Muscle of back (tissue), 11 donors: ENCODE results near the gene KLHDC7B. TPM values are rescaled to one million over a fixed set of nuclear protein-coding genes. Genes with fewer than 3 reads are reported as not detected.

Experiments used
- DNase-seq, 3 donors: peaks; one replicate each; pipeline versions ENCODE4 v3.0.0 to v3.0.0-alpha.2; 2013
- polyA plus RNA-seq, 10 donors: library from polyadenylated mRNA; unstranded; fragments of 120-200 nt; gene quantifications; one replicate each; pipeline ENCODE4 v1.2.1, GENCODE V29; 2013; ENCODE audit not compliant: insufficient read length in 10 of 10

Gene KLHDC7B
- polyA plus RNA-seq, 10 donors = 0.18 to 0.19 TPM; not detected in 8

- no peak for DNase-seq
These were observed 40.7 kb downstream of the KLHDC7B start for GRCh38 chr22:50586416-50586815.

- DNase-seq = no peak
These were observed 41.7 kb downstream of the KLHDC7B start for GRCh38 chr22:50587407-50587806.

- DNase-seq = no peak
These were observed 49.5 kb downstream of the KLHDC7B start for GRCh38 chr22:50595189-50595588.

- no peak for DNase-seq
These were observed 51.4 kb downstream of the KLHDC7B start for GRCh38 chr22:50597097-50597496.

- peak in 2 of 3 donors; percentile 61 to 78 for DNase-seq
These were observed 54.2 kb downstream of the KLHDC7B start for GRCh38 chr22:50599816-50600455.

- DNase-seq = no peak
These were observed 54.8 kb downstream of the KLHDC7B start, which contains the start of gene MAPK8IP2 for GRCh38 chr22:50600538-50600937. Gene MAPK8IP2 (plus strand): TSS chr22:50600793. CDS start chr22:50600819, 26 bp downstream.

Other genes starting within 250 kb of the KLHDC7B start
- gene PLXNB2, start 238.3 kb upstream of the KLHDC7B start, polyA plus RNA-seq = 100 to 1,000 TPM in 1 of 10 donors, 10 to 100 TPM in 9; 60.5 to 100 (median 83.4) TPM
- 1 to 10 TPM; 3.3 to 7.7 (median 4.6) TPM for gene DENND6B, start 218.9 kb upstream of the KLHDC7B start, polyA plus RNA-seq
- gene PPP6R2, start 202.6 kb upstream of the KLHDC7B start, polyA plus RNA-seq = 10 to 100 TPM; 24.6 to 37.0 (median 31.5) TPM
- 10 to 100 TPM; 29.7 to 43.8 (median 37.9) TPM for gene SBF1, start 70.9 kb upstream of the KLHDC7B start, polyA plus RNA-seq
- under 1 TPM; 0.25 to 0.63 (median 0.39) TPM for gene ADM2, start 64.4 kb upstream of the KLHDC7B start, polyA plus RNA-seq
- under 1 TPM in 1 of 10 donors, not detected in 9; 0.14 TPM for gene MIOX, start 59.0 kb upstream of the KLHDC7B start, polyA plus RNA-seq
- gene LMF2, start 38.2 kb upstream of the KLHDC7B start, polyA plus RNA-seq = 10 to 100 TPM; 25.8 to 49.4 (median 38.2) TPM
- gene NCAPH2, start 37.7 kb upstream of the KLHDC7B start, polyA plus RNA-seq = 10 to 100 TPM; 24.5 to 39.8 (median 32.0) TPM
- gene SCO2, start 20.3 kb upstream of the KLHDC7B start, polyA plus RNA-seq = 1 to 10 TPM in 8 of 10 donors, not detected in 2; 1.3 to 5.0 (median 3.2) TPM
- gene TYMP, start 15.9 kb upstream of the KLHDC7B start, polyA plus RNA-seq = 1 to 10 TPM; 2.6 to 5.5 (median 3.6) TPM
- gene SYCE3, start 17.0 kb downstream of the KLHDC7B start, polyA plus RNA-seq = not detected
- 10 to 100 TPM; 22.3 to 73.5 (median 49.0) TPM for gene CPT1B, start 32.5 kb downstream of the KLHDC7B start, polyA plus RNA-seq
- gene CHKB, start 37.0 kb downstream of the KLHDC7B start, polyA plus RNA-seq = 10 to 100 TPM; 35.5 to 68.7 (median 46.4) TPM
- gene MAPK8IP2, start 54.9 kb downstream of the KLHDC7B start, polyA plus RNA-seq = under 1 TPM; 0.24 to 0.70 (median 0.44) TPM
- gene ARSA, start 82.3 kb downstream of the KLHDC7B start, polyA plus RNA-seq = 10 to 100 TPM; 11.5 to 20.4 (median 15.0) TPM
- 10 to 100 TPM; 12.5 to 24.5 (median 15.1) TPM for gene SHANK3, start 126.9 kb downstream of the KLHDC7B start, polyA plus RNA-seq
- under 1 TPM in 7 of 10 donors, not detected in 3; 0.19 to 0.62 (median 0.28) TPM for gene ACR, start 192.3 kb downstream of the KLHDC7B start, polyA plus RNA-seq
- 10 to 100 TPM; 12.2 to 39.1 (median 22.4) TPM for gene RABL2B, start 237.7 kb downstream of the KLHDC7B start, polyA plus RNA-seq